Measurements from ENCODE around the gene PALD1. TPM values are rescaled to one million over a fixed set of nuclear protein-coding genes. Genes with fewer than 3 reads are reported as not detected.

PALD1 gene
- total and polyA plus RNA-seq, 9 of the 15 experiments (the other 6 are each of a cell fraction or from before 2014, with no cell fraction given) = 0.03 to 0.29 (median 0.09) TPM; not detected in 2

- TF ChIP-seq AFF1 (IDR thresholded peaks at IDR 0.05; ENCODE audit: low read depth in 1 of 2, partially characterized antibody in 2 of 2) (peak; percentile 20 to 37), KDM1A (IDR thresholded peaks at IDR 0.05) (peak in 1 of 2 experiments; percentile 17; a peak in 1 of 4 replicates), UBTF (IDR thresholded peaks at IDR 0.05; ENCODE audit: borderline replicate concordance in 1 of 2, low read depth in 2 of 2, low read length in 2 of 2) (no peak)
Observed at GRCh38 chr10:70578371-70578947, 99.9 kb downstream of the PALD1 start (continued).
